Metanephros (tissue), 1 donor: ENCODE measurements around the gene ZNF460. TPM values are rescaled to one million over a fixed set of nuclear protein-coding genes. Genes with fewer than 3 reads are reported as not detected.

ENCODE experiments used
- total RNA-seq: library from RNA; depleted of rRNA; stranded (reverse); fragments of >200 nt; gene quantifications from one replicate; pipeline ENCODE4 v1.2.3, GENCODE V29; 2014

Gene ZNF460
- 106 TPM for total RNA-seq

DNA sequence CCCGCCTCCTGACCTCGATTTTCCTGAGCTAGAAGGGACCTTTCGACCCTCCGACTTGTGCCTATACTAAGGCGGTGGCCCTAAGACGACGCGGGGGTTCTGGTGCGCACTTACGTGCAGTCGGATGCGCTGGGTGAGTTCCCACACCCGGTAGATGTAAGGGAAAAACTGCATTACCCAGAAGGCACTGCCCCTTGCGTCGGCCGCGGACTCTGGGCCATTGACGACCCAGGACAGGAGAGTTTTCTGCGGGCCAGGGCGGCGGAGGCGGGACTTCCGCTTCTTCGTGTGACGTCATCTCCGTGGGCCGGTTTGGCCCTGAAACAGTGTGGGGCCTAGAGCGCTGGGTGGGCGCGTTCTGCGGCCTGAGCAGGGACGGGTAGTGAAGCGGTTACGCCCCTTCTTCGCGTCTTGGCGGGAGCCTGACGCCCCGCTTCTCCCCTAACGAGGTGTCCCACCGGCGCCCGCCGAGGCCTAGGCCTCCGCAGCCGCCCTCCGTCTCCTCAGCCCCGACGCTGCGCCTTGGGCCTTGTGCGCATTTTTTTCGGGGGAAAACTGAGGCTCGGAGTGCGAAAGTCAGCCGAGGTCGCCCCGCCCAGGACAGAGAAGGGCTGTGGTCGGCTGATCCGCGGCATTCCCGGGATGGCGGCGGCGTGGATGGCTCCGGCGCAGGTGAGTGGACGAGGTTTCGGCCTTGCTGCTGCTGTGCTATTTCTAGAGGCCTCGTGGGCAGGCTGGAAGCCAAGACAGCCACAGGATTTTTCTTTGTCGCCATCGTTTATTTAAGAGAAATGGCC, at the start of gene ZNF460:
Gene ZNF460, plus strand, starts transcription at position 321 of the 797 bp plus-strand sequence. Its CDS starts 322 bp downstream, at position 643.

GRCh38 chr19:57240311-57241090, 39.8 kb upstream of the ZNF460 start, which contains the start of gene ZNF805:
TSS of gene ZNF805 (plus strand) at chr19:57240632. CDS start at chr19:57240892, 260 bp downstream.

DNA sequence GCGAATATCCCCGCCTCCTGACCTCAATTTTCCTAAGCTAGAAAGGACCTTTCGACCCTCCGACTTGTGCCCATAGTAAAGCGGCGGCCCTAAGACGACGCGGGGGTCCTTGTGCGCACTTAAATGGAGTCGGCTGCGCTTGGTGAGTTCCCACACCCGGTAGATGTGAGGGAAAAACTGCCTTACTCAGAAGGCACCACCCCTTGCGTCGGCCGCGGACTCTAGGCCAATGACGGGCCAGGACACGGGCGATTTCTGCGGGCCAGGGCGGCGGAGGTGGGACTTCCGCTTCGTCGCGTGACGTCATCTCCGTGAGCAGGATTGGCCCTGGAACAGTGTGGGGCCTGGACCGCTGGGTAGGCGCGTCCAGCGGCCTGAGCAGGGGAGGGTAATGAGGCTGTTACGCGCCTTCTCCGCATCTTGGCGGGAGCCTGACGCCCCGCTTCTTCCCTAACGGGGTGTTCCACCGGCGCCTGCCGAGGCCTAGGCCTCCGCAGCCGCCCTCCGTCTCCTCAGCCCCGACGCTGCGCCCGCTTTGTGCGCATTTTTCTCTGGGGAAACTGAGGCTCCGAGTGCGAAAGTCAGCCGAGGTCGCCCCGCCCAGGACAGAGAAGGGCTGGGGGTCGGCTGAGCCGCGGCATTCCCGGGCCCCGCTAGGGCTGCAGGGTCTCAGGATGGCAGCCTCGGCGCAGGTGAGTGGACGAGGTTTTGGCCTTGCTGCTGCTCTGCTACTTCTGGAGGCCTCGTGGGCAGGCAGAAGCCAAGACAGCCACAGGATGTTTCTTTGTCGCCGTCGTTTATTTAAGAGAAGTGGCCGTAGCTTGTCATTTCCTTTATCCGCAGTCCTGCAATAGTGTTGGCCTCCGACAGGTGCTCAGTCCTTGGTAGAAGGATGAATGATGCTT, 40.1 kb downstream of the ZNF460 start, which contains the start of gene ZNF543:
Gene ZNF543, plus strand, starts transcription at position 293 of the 905 bp plus-strand sequence. Its CDS starts 382 bp downstream, at position 675.

Other genes with a start within 250 kb of the ZNF460 start
- not detected for gene USP29, start 160.5 kb upstream of the ZNF460 start, total RNA-seq
- gene ZIM3, start 135.3 kb upstream of the ZNF460 start, total RNA-seq: not detected
- not detected for gene DUXA, start 113.0 kb upstream of the ZNF460 start, total RNA-seq
- gene ZNF264, start 89.0 kb upstream of the ZNF460 start, total RNA-seq: 45.8 TPM
- gene AURKC, start 49.5 kb upstream of the ZNF460 start, total RNA-seq: 1.8 TPM
- 29.7 TPM for gene ZNF805, start 39.9 kb upstream of the ZNF460 start, total RNA-seq
- 18.5 TPM for gene ZNF543, start 40.0 kb downstream of the ZNF460 start, total RNA-seq
- 13.6 TPM for gene ZNF304, start 70.8 kb downstream of the ZNF460 start, total RNA-seq
- 17.0 TPM for gene TRAPPC2B, start 83.1 kb downstream of the ZNF460 start, total RNA-seq
- 5.5 TPM for gene ZNF547, start 83.1 kb downstream of the ZNF460 start, total RNA-seq
- 37.1 TPM for gene ZNF548, start 109.4 kb downstream of the ZNF460 start, total RNA-seq
- gene ZNF17, start 130.7 kb downstream of the ZNF460 start, total RNA-seq: 29.5 TPM
- 23.0 TPM for gene ZNF749, start 154.8 kb downstream of the ZNF460 start, total RNA-seq
- gene VN1R1, start 176.7 kb downstream of the ZNF460 start, total RNA-seq: 1.8 TPM
- gene ZNF772, start 197.1 kb downstream of the ZNF460 start, total RNA-seq: 32.7 TPM
- 17.0 TPM for gene ZNF419, start 207.3 kb downstream of the ZNF460 start, total RNA-seq
- gene ZNF773, start 219.5 kb downstream of the ZNF460 start, total RNA-seq: 15.8 TPM
- 12.1 TPM for gene ZNF549, start 246.9 kb downstream of the ZNF460 start, total RNA-seq